ENCODE data around the gene EGFL8. TPM values are rescaled to one million over a fixed set of nuclear protein-coding genes. Genes with fewer than 3 reads are reported as not detected.

Gene EGFL8
- total and polyA plus RNA-seq, 2 of the 8 experiments (the other 6 are each of a cell fraction or from before 2014, with no cell fraction given): 5.0 to 9.2 TPM

DNA sequence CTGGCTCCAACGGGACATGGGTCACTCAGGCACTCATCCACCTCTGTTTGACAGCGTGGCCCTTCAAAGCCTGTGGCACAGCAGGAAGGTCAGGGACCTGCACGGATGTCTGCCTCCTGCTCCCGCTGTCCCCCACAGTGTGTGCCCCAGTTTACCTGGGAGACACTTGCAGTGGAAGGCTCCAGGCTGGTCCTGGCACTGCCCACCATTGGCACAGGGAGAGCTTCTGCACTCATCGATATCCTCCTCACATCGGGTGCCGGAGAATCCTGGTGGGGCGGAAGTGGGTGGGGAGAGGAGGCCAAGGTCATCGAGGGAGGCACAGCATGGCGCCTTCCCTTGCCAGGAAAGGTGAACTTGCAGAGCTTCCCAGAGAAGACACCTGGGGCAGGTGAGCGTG is 52.6 kb downstream of the EGFL8 start:
- H2AFZ ChIP-seq (ENCODE audit: low read length): no peak overlapping the region
- no peaks in the 10 kb centered on the region for H3K4me1 ChIP-seq (replicated peaks in 1 of 4; ENCODE audit: control insufficient read depth in 3 of 4, insufficient read depth in 4 of 4, low read length in 3 of 4)
- H4K5ac ChIP-seq (ENCODE audit: insufficient read length, low read depth, low read length): no peak overlapping the region
- no peak overlapping the region for H3K14ac ChIP-seq (ENCODE audit: insufficient read length)
- no peak overlapping the region for H2BK15ac ChIP-seq (ENCODE audit: low read length)
- H4K8ac ChIP-seq (ENCODE audit: extremely low read depth, insufficient read depth, low read length): no peak overlapping the region
- WGBS, 2 experiments (ENCODE audit: extremely low coverage in 1 of 2, insufficient coverage in 1 of 2, insufficient read length in 1 of 2, insufficient replicate concordance in 2 of 2, low coverage in 1 of 2, low lambda C conversion rate in 2 of 2, missing lambda C conversion rate in 1 of 2): 92% methylated on average over 6 of the region's 11 CpGs; no CpG with 5 or more reads in 1 of the 2 experiments
- no peak overlapping the region for H3K18ac ChIP-seq (ENCODE audit: extremely low read depth, low read length)
- no peak overlapping the region for H4K91ac ChIP-seq (replicated peaks; ENCODE audit: insufficient read length, low read length)
- H2BK12ac ChIP-seq (ENCODE audit: low read depth, low read length): no peak overlapping the region
- ChIA-PET POLR2A (ENCODE audit: partially characterized antibody) (interaction anchor here (0.5 kb wide), 1 partner anchor 81 kb away, joined by 3 read pairs; no protein-coding TSS in a partner anchor), CTCF (ENCODE audit: partially characterized antibody) (interaction anchor here (0.8 to 0.9 kb wide), 2 partner anchors 154 to 444 kb away, joined by 3 to 4 read pairs; no protein-coding TSS in a partner anchor)
- H4K20me1 ChIP-seq (replicated peaks in 1 of 2; ENCODE audit: control insufficient read depth in 1 of 2, insufficient read depth in 2 of 2, low read length in 2 of 2): no peaks in the 10 kb centered on the region
- no peak overlapping the region for H3K23ac ChIP-seq (ENCODE audit: insufficient read length)
- H3K23me2 ChIP-seq (ENCODE audit: low read depth, low read length): no peaks in the 10 kb centered on the region; the same call in 1 of the 2 replicates
- TF ChIP-seq JUN (IDR thresholded peaks at IDR 0.05; ENCODE audit: low read depth, low read length): no peak
- H3K27ac ChIP-seq (ENCODE audit: low read depth, low read length): no peak overlapping the region
- H2BK5ac ChIP-seq (ENCODE audit: low read depth, low read length): no peak overlapping the region
- no peak overlapping the region for H2AK5ac ChIP-seq (ENCODE audit: low read depth, low read length)
- H3K4me3 ChIP-seq (ENCODE audit: extremely low read depth in 1 of 4, insufficient read depth in 2 of 4, low read depth in 3 of 4, low read length in 4 of 4): no peak overlapping the region
- H3K79me2 ChIP-seq (ENCODE audit: control insufficient read depth in 1 of 2, insufficient read depth in 2 of 2, low read length in 2 of 2): no peaks in the 10 kb centered on the region
- H3K56ac ChIP-seq (replicated peaks; ENCODE audit: insufficient read length, low read depth, low read length): no peak overlapping the region
- no peak overlapping the region for H3K4me2 ChIP-seq (ENCODE audit: insufficient read depth in 1 of 2, low read depth in 2 of 2, low read length in 2 of 2)
- DNase-seq (ENCODE audit: low read depth in 1 of 2, low spot score in 2 of 2): no peak
- H2BK20ac ChIP-seq (ENCODE audit: low read length): no peak overlapping the region
- no peaks in the 10 kb centered on the region for H3K27me3 ChIP-seq (replicated peaks in 1 of 4; ENCODE audit: control insufficient read depth in 3 of 4, extremely low read depth in 1 of 4, insufficient read depth in 3 of 4, low read length in 3 of 4)
- no peak overlapping the region for H2BK120ac ChIP-seq (replicated peaks; ENCODE audit: low read depth, low read length)
- no peak overlapping the region for H3K9ac ChIP-seq (replicated peaks in 1 of 4; ENCODE audit: extremely low read depth in 1 of 4, low read depth in 3 of 4, low read length in 3 of 4)
- FAIRE-seq: no peak
- H3K4ac ChIP-seq (replicated peaks; ENCODE audit: insufficient read length, low read depth, low read length): no peak overlapping the region
- H3K79me1 ChIP-seq (ENCODE audit: low read depth, low read length): no peaks in the 10 kb centered on the region; the same call in 1 of the 2 replicates
- no peaks in the 10 kb centered on the region for H3K9me3 ChIP-seq (ENCODE audit: insufficient read depth in 2 of 2, low read depth in 1 of 2, low read length in 1 of 2)
- no peaks in the 10 kb centered on the region for H3K36me3 ChIP-seq (ENCODE audit: control insufficient read depth in 2 of 4, insufficient read depth in 4 of 4, low read length in 3 of 4)

Small RNAs within 50 kb of the gene (microRNA-seq; reads per million reads assigned to microRNA genes)
- gene MIR6721 (ENCODE audit: borderline microRNAs expressed in 2 of 2, borderline number of aligned reads in 2 of 2, borderline replicate concordance in 1 of 2): 0.23 to 0.81 reads per million in 2 experiments
- 0 reads per million in 2 experiments for gene MIR6833 (ENCODE audit: borderline microRNAs expressed in 2 of 2, borderline number of aligned reads in 2 of 2, borderline replicate concordance in 1 of 2)

Small RNAs within 50 kb of the gene (small RNA-seq; reads per million reads assigned to genes)
- gene AL662884.1 (ENCODE audit: insufficient read depth): not detected
- not detected for gene MIR6833 (ENCODE audit: insufficient read depth)

Other genes with a start within 250 kb of the EGFL8 start
- gene C2, start 236.9 kb upstream of the EGFL8 start, total RNA-seq (2021; fragmentation: NEBNext Ultra II Directional; extraction: Animal tissue kit (Norgen Biotek cat#: 25700)): 0.26 and 0.61 TPM in 2 replicates
- gene C2, start 236.9 kb upstream of the EGFL8 start, polyA plus RNA-seq (2011; rRNA removed): 0.38 and 1.0 TPM in 2 replicates
- not detected in 2 replicates for gene CFB, start 218.5 kb upstream of the EGFL8 start, total RNA-seq (2021; fragmentation: NEBNext Ultra II Directional; extraction: Animal tissue kit (Norgen Biotek cat#: 25700))
- 0.09 and 0.20 TPM in 2 replicates for gene CFB, start 218.5 kb upstream of the EGFL8 start, polyA plus RNA-seq (2011; rRNA removed)
- 71.1 and 71.5 TPM in 2 replicates for gene NELFE, start 205.6 kb upstream of the EGFL8 start, total RNA-seq (2021; fragmentation: NEBNext Ultra II Directional; extraction: Animal tissue kit (Norgen Biotek cat#: 25700))
- 49.2 and 52.3 TPM in 2 replicates for gene NELFE, start 205.6 kb upstream of the EGFL8 start, polyA plus RNA-seq (2011; rRNA removed)
- 59.7 and 68.5 TPM in 2 replicates for gene SKIC2, start 205.4 kb upstream of the EGFL8 start, total RNA-seq (2021; fragmentation: NEBNext Ultra II Directional; extraction: Animal tissue kit (Norgen Biotek cat#: 25700))
- 42.1 and 70.5 TPM in 2 replicates for gene SKIC2, start 205.4 kb upstream of the EGFL8 start, polyA plus RNA-seq (2011; rRNA removed)
- gene DXO, start 192.5 kb upstream of the EGFL8 start, total RNA-seq (2021; fragmentation: NEBNext Ultra II Directional; extraction: Animal tissue kit (Norgen Biotek cat#: 25700)): 14.7 and 16.2 TPM in 2 replicates
- 23.9 and 30.5 TPM in 2 replicates for gene DXO, start 192.5 kb upstream of the EGFL8 start, polyA plus RNA-seq (2011; rRNA removed)
- gene C4A, start 182.5 kb upstream of the EGFL8 start, total RNA-seq (2021; fragmentation: NEBNext Ultra II Directional; extraction: Animal tissue kit (Norgen Biotek cat#: 25700)): 0.48 and 2.4 TPM in 2 replicates
- 0.62 and 1.7 TPM in 2 replicates for gene C4A, start 182.5 kb upstream of the EGFL8 start, polyA plus RNA-seq (2011; rRNA removed)
- 1.5 and 3.5 TPM in 2 replicates for gene C4B, start 149.8 kb upstream of the EGFL8 start, total RNA-seq (2021; fragmentation: NEBNext Ultra II Directional; extraction: Animal tissue kit (Norgen Biotek cat#: 25700))
- gene C4B, start 149.8 kb upstream of the EGFL8 start, polyA plus RNA-seq (2011; rRNA removed): 0.74 and 1.7 TPM in 2 replicates
- gene CYP21A2, start 126.2 kb upstream of the EGFL8 start, total RNA-seq (2021; fragmentation: NEBNext Ultra II Directional; extraction: Animal tissue kit (Norgen Biotek cat#: 25700)): 0.22 and 0.40 TPM in 2 replicates
- gene CYP21A2, start 126.2 kb upstream of the EGFL8 start, polyA plus RNA-seq (2011; rRNA removed): 0.14 and 0.23 TPM in 2 replicates
- 4.8 and 5.5 TPM in 2 replicates for gene TNXB, start 55.3 kb upstream of the EGFL8 start, total RNA-seq (2021; fragmentation: NEBNext Ultra II Directional; extraction: Animal tissue kit (Norgen Biotek cat#: 25700))
- gene TNXB, start 55.3 kb upstream of the EGFL8 start, polyA plus RNA-seq (2011; rRNA removed): 3.1 and 6.5 TPM in 2 replicates
- gene ATF6B, start 36.3 kb upstream of the EGFL8 start, total RNA-seq (2021; fragmentation: NEBNext Ultra II Directional; extraction: Animal tissue kit (Norgen Biotek cat#: 25700)): 36.2 and 38.1 TPM in 2 replicates
- gene ATF6B, start 36.3 kb upstream of the EGFL8 start, polyA plus RNA-seq (2011; rRNA removed): 42.2 and 66.3 TPM in 2 replicates
- 9.4 and 10.9 TPM in 2 replicates for gene FKBPL, start 34.3 kb upstream of the EGFL8 start, total RNA-seq (2021; fragmentation: NEBNext Ultra II Directional; extraction: Animal tissue kit (Norgen Biotek cat#: 25700))
- gene FKBPL, start 34.3 kb upstream of the EGFL8 start, polyA plus RNA-seq (2011; rRNA removed): 5.4 and 5.8 TPM in 2 replicates
- gene PRRT1, start 12.7 kb upstream of the EGFL8 start, total RNA-seq (2021; fragmentation: NEBNext Ultra II Directional; extraction: Animal tissue kit (Norgen Biotek cat#: 25700)): 2.8 TPM in 2 replicates
- gene PRRT1, start 12.7 kb upstream of the EGFL8 start, polyA plus RNA-seq (2011; rRNA removed): 0.71 and 1.4 TPM in 2 replicates
- gene PPT2, start 10.5 kb upstream of the EGFL8 start, total RNA-seq (2021; fragmentation: NEBNext Ultra II Directional; extraction: Animal tissue kit (Norgen Biotek cat#: 25700)): 24.1 and 27.9 TPM in 2 replicates
- gene PPT2, start 10.5 kb upstream of the EGFL8 start, polyA plus RNA-seq (2011; rRNA removed): 39.0 and 39.5 TPM in 2 replicates
- gene AGPAT1, start 11.5 kb downstream of the EGFL8 start, total RNA-seq (2021; fragmentation: NEBNext Ultra II Directional; extraction: Animal tissue kit (Norgen Biotek cat#: 25700)): 96.0 and 101 TPM in 2 replicates
- gene AGPAT1, start 11.5 kb downstream of the EGFL8 start, polyA plus RNA-seq (2011; rRNA removed): 222 and 287 TPM in 2 replicates
- gene RNF5, start 13.8 kb downstream of the EGFL8 start, total RNA-seq (2021; fragmentation: NEBNext Ultra II Directional; extraction: Animal tissue kit (Norgen Biotek cat#: 25700)): 90.0 and 90.3 TPM in 2 replicates
- gene RNF5, start 13.8 kb downstream of the EGFL8 start, polyA plus RNA-seq (2011; rRNA removed): 145 and 158 TPM in 2 replicates
- 9.6 and 10.9 TPM in 2 replicates for gene AGER, start 19.7 kb downstream of the EGFL8 start, total RNA-seq (2021; fragmentation: NEBNext Ultra II Directional; extraction: Animal tissue kit (Norgen Biotek cat#: 25700))
- gene AGER, start 19.7 kb downstream of the EGFL8 start, polyA plus RNA-seq (2011; rRNA removed): 3.8 and 5.5 TPM in 2 replicates
- gene PBX2, start 25.6 kb downstream of the EGFL8 start, total RNA-seq (2021; fragmentation: NEBNext Ultra II Directional; extraction: Animal tissue kit (Norgen Biotek cat#: 25700)): 130 and 133 TPM in 2 replicates
- gene PBX2, start 25.6 kb downstream of the EGFL8 start, polyA plus RNA-seq (2011; rRNA removed): 102 and 109 TPM in 2 replicates
- gene GPSM3, start 28.0 kb downstream of the EGFL8 start, total RNA-seq (2021; fragmentation: NEBNext Ultra II Directional; extraction: Animal tissue kit (Norgen Biotek cat#: 25700)): 6.0 and 6.6 TPM in 2 replicates
- gene GPSM3, start 28.0 kb downstream of the EGFL8 start, polyA plus RNA-seq (2011; rRNA removed): 9.8 and 10.6 TPM in 2 replicates
- 2.8 and 3.3 TPM in 2 replicates for gene NOTCH4, start 59.5 kb downstream of the EGFL8 start, total RNA-seq (2021; fragmentation: NEBNext Ultra II Directional; extraction: Animal tissue kit (Norgen Biotek cat#: 25700))
- gene NOTCH4, start 59.5 kb downstream of the EGFL8 start, polyA plus RNA-seq (2011; rRNA removed): 1.9 TPM in 2 replicates
- not detected in 2 replicates for gene TSBP1, start 207.3 kb downstream of the EGFL8 start, total RNA-seq (2021; fragmentation: NEBNext Ultra II Directional; extraction: Animal tissue kit (Norgen Biotek cat#: 25700))
- not detected in 2 replicates for gene TSBP1, start 207.3 kb downstream of the EGFL8 start, polyA plus RNA-seq (2011; rRNA removed)
- not detected in 2 replicates for gene BTNL2, start 242.6 kb downstream of the EGFL8 start, total RNA-seq (2021; fragmentation: NEBNext Ultra II Directional; extraction: Animal tissue kit (Norgen Biotek cat#: 25700))
- not detected in 2 replicates for gene BTNL2, start 242.6 kb downstream of the EGFL8 start, polyA plus RNA-seq (2011; rRNA removed)

Measured in H1 (cell line).